IPS-20b (cell line): Measurements from ENCODE around the gene AVPR2.
A peak's percentile ranks its signal among the peaks of the same experiment; 100 is the strongest.

Experiments used
- H3K27ac ChIP-seq: one replicate; pipeline ENCODE4 v1.5.1; 2013; ENCODE audit warnings: low read length
- H3K27me3 ChIP-seq: 2 replicates; pipeline ENCODE4 v1.6.1; 2013; ENCODE audit warnings: mild to moderate bottlenecking, low read length, inconsistent platforms; ENCODE audit not compliant: insufficient read depth
- H3K36me3 ChIP-seq: 2 replicates; pipeline ENCODE4 v1.6.1; 2013; ENCODE audit warnings: low read depth, mild to moderate bottlenecking, inconsistent platforms, low read length, moderate library complexity; ENCODE audit not compliant: insufficient read depth
- H3K4me1 ChIP-seq: 2 replicates; pipeline ENCODE4 v1.6.1; 2013; ENCODE audit warnings: mild to moderate bottlenecking, control low read depth, inconsistent platforms, low read length, moderate library complexity; ENCODE audit not compliant: insufficient read depth
- H3K4me3 ChIP-seq: 2 replicates; pipeline ENCODE4 v1.5.1; 2013; ENCODE audit warnings: mild to moderate bottlenecking, low read length, inconsistent platforms
- H3K9ac ChIP-seq: 2 replicates; pipeline ENCODE4 v1.6.1; 2013; ENCODE audit warnings: low read depth, mild to moderate bottlenecking, inconsistent platforms, low read length, moderate library complexity
- H3K9me3 ChIP-seq: 2 replicates; pipeline ENCODE4 v1.6.1; 2013; ENCODE audit warnings: mild to moderate bottlenecking, low read depth, low read length, inconsistent platforms; ENCODE audit not compliant: insufficient read depth

Gene AVPR2

GRCh38 chrX:153881281-153881680, 23.2 kb upstream of the AVPR2 start:
- Histone ChIP-seq H3K9ac (no peak overlapping the region), H3K9me3 (no peaks in the 10 kb centered on the region), H3K4me3 (no peak overlapping the region), H3K4me1 (peaks cover 14% of the 10 kb centered on the region), H3K36me3 (no peaks in the 10 kb centered on the region), H3K27me3 (peaks cover 21% of the 10 kb centered on the region), H3K27ac (no peak overlapping the region)

- no peak overlapping the region for H3K9ac ChIP-seq
- H3K9me3 ChIP-seq = no peaks in the 10 kb centered on the region
- H3K27ac ChIP-seq = no peak overlapping the region
- H3K4me3 ChIP-seq = no peak overlapping the region
- H3K27me3 ChIP-seq = peaks cover 27% of the 10 kb centered on the region
- H3K4me1 ChIP-seq = peaks cover 15% of the 10 kb centered on the region
- H3K36me3 ChIP-seq = no peaks in the 10 kb centered on the region
These were observed 22.4 kb upstream of the AVPR2 start for GRCh38 chrX:153882086-153882498.

DNA sequence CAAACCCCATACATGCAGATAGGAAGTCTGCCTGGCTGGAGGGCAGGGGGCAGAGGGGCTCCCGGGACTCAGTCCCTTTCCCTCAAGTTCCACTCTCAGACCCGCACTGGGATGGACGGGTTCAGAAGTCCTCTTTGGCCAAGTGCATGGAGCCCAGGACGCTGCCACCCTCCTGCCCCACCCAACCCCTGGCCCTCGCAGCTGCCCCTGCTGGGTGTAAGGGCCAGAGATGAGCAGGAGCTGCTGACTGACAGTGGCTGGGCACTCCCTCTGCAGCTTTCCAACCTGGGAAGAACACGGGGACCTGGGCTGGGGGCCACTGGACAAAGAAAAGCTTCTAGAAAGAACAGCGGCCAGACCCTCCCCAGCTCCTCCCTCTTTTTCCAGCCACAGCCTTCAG, 21.9 kb upstream of the AVPR2 start:
- Histone ChIP-seq H3K9ac (no peak overlapping the region), H3K4me1 (peaks cover 16% of the 10 kb centered on the region), H3K27ac (no peak overlapping the region), H3K9me3 (no peaks in the 10 kb centered on the region), H3K4me3 (no peak overlapping the region), H3K36me3 (no peaks in the 10 kb centered on the region), H3K27me3 (peaks cover 32% of the 10 kb centered on the region)

DNA sequence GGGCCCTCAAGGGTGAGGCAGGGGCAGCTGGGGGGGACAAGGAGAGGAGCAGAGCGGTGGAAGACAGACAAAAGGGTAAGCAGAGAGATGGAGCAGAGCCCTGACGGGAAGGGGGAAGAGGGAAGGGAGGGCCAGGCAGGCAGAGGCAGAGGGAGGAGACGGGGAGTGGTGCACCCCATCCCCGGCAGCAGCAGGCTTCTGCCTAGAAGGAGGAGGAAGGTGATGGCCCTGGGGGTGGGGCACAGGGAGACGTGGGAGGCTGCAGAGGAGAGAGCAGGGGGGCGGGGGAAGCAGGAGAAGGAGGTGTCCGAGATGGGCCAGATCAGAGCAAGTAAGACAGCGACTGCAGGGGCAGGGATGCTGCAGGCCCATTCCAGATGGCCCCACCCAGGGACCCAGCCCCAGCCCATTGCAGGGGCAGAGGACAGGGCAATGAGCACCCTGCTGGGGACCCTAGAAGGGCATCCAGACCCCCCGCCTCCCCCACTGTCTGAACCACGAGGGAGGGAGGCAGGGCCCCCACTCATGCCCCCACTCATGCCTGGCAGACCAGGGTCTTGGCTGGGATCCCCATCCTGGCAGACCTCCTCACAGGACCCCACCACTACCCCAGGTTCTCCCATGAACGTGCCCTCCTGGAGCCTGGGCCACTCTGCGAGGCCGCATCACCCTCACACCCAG, 21.2 kb upstream of the AVPR2 start:
- H3K9ac ChIP-seq = no peak overlapping the region
- H3K36me3 ChIP-seq = no peaks in the 10 kb centered on the region
- H3K27ac ChIP-seq = no peak overlapping the region
- H3K27me3 ChIP-seq = peaks cover 34% of the 10 kb centered on the region
- no peaks in the 10 kb centered on the region for H3K9me3 ChIP-seq
- peaks cover 9% of the 10 kb centered on the region for H3K4me1 ChIP-seq
- H3K4me3 ChIP-seq = no peak overlapping the region

DNA sequence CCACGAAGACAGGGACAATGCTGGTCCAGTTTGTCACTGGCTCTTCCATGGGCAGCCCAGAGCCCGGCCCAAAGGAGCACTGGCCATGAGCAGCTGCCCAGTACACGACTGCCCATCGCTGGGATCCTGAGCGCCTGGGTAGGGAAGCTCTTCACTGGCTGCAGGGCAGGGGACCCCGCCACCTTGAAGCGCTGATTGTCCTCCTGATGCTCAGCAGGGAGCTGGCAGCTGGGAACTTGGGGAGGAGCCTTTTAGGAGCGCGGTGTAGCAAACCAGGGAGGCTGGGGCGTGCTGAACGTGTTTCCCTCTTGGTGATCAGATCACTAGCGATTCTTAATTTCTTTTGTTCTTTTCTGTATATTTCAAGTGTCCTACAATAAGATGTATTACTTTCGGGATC, 20.3 kb upstream of the AVPR2 start:
- no peaks in the 10 kb centered on the region for H3K36me3 ChIP-seq
- H3K4me1 ChIP-seq = peaks cover 9% of the 10 kb centered on the region
- peaks cover 36% of the 10 kb centered on the region for H3K27me3 ChIP-seq
- no peaks in the 10 kb centered on the region for H3K9me3 ChIP-seq
- H3K9ac ChIP-seq = no peak overlapping the region
- H3K27ac ChIP-seq = no peak overlapping the region
- H3K4me3 ChIP-seq = no peak overlapping the region

DNA sequence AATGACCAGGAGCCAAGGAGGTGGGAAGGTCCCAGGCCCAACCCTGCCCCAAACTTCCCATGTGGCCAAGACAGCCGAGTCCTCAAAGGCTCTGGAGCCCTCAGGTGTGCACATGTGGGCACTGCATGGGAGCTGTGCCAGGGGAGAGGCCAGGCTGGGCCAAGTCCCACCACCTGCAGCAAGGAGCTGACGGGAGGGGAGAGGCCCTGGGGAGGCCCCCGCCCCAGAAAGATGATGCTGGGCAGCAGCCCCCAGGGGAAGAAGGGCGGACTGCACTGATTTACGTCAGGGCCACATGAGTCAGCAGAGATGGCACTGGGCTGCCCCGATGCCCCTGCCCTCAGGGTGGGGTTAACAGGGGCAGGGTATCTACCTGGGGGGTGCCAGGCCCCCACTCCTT, 19.9 kb upstream of the AVPR2 start:
- Histone ChIP-seq H3K4me1 (peaks cover 8% of the 10 kb centered on the region), H3K36me3 (no peaks in the 10 kb centered on the region), H3K27me3 (peaks cover 36% of the 10 kb centered on the region), H3K4me3 (peak overlapping the region; percentile 45; the same call in 1 of the 2 replicates), H3K9ac (no peak overlapping the region), H3K27ac (no peak overlapping the region), H3K9me3 (no peaks in the 10 kb centered on the region)

- H3K36me3 ChIP-seq = no peaks in the 10 kb centered on the region
- H3K9ac ChIP-seq = no peak overlapping the region
- no peaks in the 10 kb centered on the region for H3K9me3 ChIP-seq
- peaks cover 3% of the 10 kb centered on the region; the same call in 1 of the 2 replicates for H3K4me1 ChIP-seq
- peaks cover 36% of the 10 kb centered on the region for H3K27me3 ChIP-seq
- H3K4me3 ChIP-seq = peak overlapping the region; percentile 45; the same call in 1 of the 2 replicates
- H3K27ac ChIP-seq = no peak overlapping the region
These were observed 19.2 kb upstream of the AVPR2 start for GRCh38 chrX:153885208-153885787.

GRCh38 chrX:153885968-153886903, 18.2 kb upstream of the AVPR2 start, which contains the start of gene L1CAM:
L1CAM (minus strand) TSS chrX:153886173; CDS start chrX:153875836, 10,337 bp downstream.
- no peaks in the 10 kb centered on the region for H3K9me3 ChIP-seq
- peaks cover 3% of the 10 kb centered on the region; the same call in 1 of the 2 replicates for H3K4me1 ChIP-seq
- H3K36me3 ChIP-seq = no peaks in the 10 kb centered on the region
- peak within 1 kb of the TSS; percentile 58; the same call in 1 of the 2 replicates for H3K4me3 ChIP-seq
- H3K27ac ChIP-seq = no peak within 1 kb of the TSS
- H3K9ac ChIP-seq = peak within 1 kb of the TSS; percentile 51; the same call in 1 of the 2 replicates
- H3K27me3 ChIP-seq = peaks cover 36% of the 10 kb centered on the region

DNA sequence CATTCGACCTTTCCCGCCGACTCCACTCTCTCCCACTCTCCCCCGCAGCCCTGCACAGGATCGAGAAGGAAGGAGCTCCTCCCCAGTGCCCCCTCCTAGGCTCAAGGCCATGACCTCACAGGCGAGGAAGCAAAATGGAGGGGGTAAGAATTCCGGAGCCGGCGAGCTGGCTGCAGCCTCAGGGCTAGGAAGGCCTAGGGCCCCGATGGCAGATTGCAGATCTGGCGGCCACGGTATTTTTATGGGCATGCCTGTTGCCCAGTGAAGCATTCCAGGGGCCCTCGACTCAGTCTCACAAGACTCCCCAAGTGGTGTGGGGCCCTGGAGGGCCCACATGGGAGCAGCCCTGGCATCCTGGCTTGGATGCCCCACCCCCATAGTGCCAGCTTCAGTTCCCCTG, 17.6 kb upstream of the AVPR2 start:
- peak overlapping the region; percentile 58; the same call in 1 of the 2 replicates for H3K4me3 ChIP-seq
- H3K9ac ChIP-seq = peak overlapping the region; percentile 32; the same call in 1 of the 2 replicates
- H3K9me3 ChIP-seq = no peaks in the 10 kb centered on the region
- H3K27me3 ChIP-seq = peaks cover 36% of the 10 kb centered on the region
- no peak overlapping the region for H3K27ac ChIP-seq
- H3K36me3 ChIP-seq = no peaks in the 10 kb centered on the region
- H3K4me1 ChIP-seq = peaks cover 3% of the 10 kb centered on the region; the same call in 1 of the 2 replicates

DNA sequence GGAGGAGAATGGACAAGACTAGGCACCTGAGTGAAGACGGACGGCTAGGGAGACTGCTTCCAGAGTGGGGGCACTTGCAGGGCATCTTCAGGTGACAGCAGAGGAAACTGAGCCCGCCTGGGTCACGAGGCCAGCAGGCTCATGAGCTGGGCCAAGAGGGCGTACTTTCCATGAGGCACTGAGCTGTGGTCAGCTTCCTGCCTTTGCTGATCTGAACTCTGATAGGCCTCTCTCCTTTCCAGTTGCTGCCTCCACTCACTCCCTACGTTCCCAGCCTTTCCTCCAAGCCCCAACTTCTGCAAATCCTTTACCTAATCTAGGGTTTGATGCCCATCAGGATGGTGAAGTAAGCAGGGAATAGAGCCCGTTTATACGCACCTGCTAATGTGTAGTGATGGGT, 17.1 kb upstream of the AVPR2 start:
- Histone ChIP-seq H3K4me1 (peaks cover 3% of the 10 kb centered on the region; the same call in 1 of the 2 replicates), H3K36me3 (no peaks in the 10 kb centered on the region), H3K27me3 (peaks cover 36% of the 10 kb centered on the region)

GRCh38 chrX:153888344-153888743, 16.1 kb upstream of the AVPR2 start:
- H3K27ac ChIP-seq = no peak overlapping the region
- H3K4me1 ChIP-seq = peaks cover 3% of the 10 kb centered on the region; the same call in 1 of the 2 replicates
- no peak overlapping the region for H3K4me3 ChIP-seq
- H3K27me3 ChIP-seq = peaks cover 36% of the 10 kb centered on the region
- H3K9ac ChIP-seq = no peak overlapping the region
- no peaks in the 10 kb centered on the region for H3K9me3 ChIP-seq
- H3K36me3 ChIP-seq = no peaks in the 10 kb centered on the region

More for the DNA sequence above, 17.1 kb upstream of the AVPR2 start:
- H3K4me3 ChIP-seq = peak overlapping the region; percentile 58; the same call in 1 of the 2 replicates
- H3K9me3 ChIP-seq = no peaks in the 10 kb centered on the region
- no peak overlapping the region for H3K27ac ChIP-seq
- 0 out of 2 replicates have a peak overlapping the region, but pooled peaks have one; percentile 32 for H3K9ac ChIP-seq
